NCI-H2196 treated with DMSO at 0.1 percent for 48 hours (cell line): ENCODE data around the gene SEPTIN14.
"Not testable (repeated sequence)": the region's sequence is repeated elsewhere in the genome, so short reads cannot be mapped to it uniquely, and the experiment has no call there.

Experiments
- DNase-seq: peaks from one replicate; lab custom pipeline; 2025; ENCODE audit not compliant: unreplicated experiment; lab: John Stamatoyannopoulos, UW

SEPTIN14 gene

GRCh38 chr7:55862652-55863051 lies at the start of gene SEPTIN14:
Gene SEPTIN14, minus strand, starts transcription at chr7:55862752. Its CDS starts 756 bp downstream, at chr7:55861996.
- DNase-seq, result not testable (repeated sequence)

- no peak for DNase-seq
Measured at GRCh38 chr7:55903985-55904759, 41.6 kb upstream of the SEPTIN14 start.

GRCh38 chr7:55901059-55901458 lies 38.5 kb upstream of the SEPTIN14 start:
- not testable (repeated sequence) for DNase-seq

- no peak for DNase-seq
Measured at GRCh38 chr7:55898287-55898686, 35.7 kb upstream of the SEPTIN14 start.

DNA sequence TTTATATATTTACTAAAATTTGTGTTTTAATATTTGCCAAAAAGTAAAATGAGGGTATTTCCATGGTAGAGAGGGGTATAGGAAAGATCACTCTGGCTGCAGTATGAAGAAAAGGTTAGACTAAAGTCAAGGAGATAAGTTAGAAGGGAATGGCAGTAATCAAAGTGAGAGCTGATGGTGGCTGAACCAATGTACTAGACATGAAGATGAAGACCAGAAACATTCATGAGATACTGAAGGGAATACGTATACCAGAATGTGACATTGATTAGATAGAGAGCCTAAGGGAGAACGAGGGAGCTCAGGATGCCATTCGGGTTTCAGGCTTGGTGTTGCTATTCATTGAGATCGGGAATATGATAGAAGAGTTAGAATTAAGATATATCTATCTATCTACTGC lies 32.5 kb upstream of the SEPTIN14 start:
- no peak for DNase-seq

- no peak for DNase-seq
Measured at GRCh38 chr7:55893940-55894339, 31.4 kb upstream of the SEPTIN14 start.

DNA sequence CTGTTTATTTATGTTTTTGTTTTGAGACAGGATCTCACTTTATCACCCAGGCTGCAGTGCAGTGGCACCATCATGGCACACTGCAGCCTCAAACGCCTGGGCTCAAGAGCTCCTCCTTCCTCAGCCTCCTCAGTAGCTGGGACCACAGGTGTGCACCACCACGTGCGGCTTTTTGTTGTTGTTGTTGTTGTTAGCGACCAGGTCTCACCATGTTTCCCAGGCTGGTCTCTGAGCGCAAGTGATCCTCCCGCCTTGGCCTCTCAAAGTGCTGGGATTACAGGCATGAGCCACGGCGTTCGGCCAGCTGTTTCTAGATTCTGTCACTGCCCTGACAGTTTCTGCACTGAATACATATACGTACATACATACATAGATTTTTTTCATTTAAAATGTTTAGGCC lies 25.8 kb upstream of the SEPTIN14 start:
- not testable (repeated sequence) for DNase-seq

DNA sequence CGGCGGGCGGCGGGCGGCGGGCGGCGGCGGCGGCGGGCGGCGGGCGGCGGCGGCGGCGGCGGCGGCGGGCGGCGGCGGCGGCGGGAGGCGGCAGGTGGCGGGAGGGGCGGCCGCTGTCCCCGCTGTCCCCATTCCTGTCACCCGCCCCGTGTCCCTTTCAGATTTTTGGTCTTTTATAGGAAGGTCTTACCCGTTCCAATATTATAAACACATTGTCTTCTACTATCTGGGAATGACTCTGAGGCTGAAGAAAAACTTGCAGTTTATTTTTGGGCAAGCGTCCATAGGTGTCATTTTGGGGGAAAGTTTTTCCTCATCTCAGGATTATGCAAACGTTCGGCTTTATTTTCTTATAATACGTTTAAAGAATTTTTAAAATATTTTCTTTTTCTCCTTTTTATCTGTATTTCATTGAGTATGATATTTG lies 25.3 kb upstream of the SEPTIN14 start:
- no peak for DNase-seq

- no peak for DNase-seq
Measured at GRCh38 chr7:55884321-55884720, 21.8 kb upstream of the SEPTIN14 start.

GRCh38 chr7:55878691-55879090 lies 16.1 kb upstream of the SEPTIN14 start:
- no peak for DNase-seq

DNA sequence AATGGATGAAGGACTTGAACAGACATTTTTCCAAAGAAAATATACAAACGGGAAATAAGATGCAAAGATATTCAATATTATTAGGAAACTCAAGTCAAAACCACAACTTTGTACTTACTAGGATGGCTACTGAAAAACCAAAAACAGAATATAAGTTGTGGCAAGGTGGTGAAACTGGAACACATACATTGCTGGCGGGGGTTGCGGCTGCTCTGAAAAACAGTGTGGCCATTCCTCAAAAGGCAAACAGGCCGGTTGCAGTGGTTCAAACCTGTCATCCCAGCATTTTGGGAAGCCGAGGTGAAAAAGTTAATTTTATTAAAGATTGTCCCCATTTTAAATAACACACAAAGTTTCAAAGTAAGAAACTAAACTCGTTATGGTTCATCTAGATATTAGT lies 14.8 kb upstream of the SEPTIN14 start:
- no peak for DNase-seq

DNA sequence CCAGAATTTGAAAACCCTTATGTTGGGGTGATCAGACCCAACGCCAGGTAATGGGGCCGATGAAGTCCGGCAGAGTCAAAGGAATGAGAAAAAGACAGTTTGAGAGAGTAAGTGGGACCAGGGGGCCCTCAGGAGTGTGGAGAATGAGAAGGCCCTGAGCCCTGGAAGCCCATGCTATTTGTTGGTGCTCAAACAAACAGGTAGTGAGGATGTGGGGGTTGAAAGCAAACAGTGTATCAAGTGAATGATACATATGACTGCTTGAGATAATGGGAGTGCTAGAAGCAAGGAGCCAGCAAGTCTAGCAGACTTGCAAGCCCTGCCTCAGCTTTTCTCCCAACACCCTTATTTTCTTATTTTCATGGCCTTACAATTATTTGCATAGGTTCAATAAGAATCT lies 11.2 kb upstream of the SEPTIN14 start:
- DNase-seq, result no peak

GRCh38 chr7:55871932-55872485 lies 9.5 kb upstream of the SEPTIN14 start:
- no peak for DNase-seq

DNA sequence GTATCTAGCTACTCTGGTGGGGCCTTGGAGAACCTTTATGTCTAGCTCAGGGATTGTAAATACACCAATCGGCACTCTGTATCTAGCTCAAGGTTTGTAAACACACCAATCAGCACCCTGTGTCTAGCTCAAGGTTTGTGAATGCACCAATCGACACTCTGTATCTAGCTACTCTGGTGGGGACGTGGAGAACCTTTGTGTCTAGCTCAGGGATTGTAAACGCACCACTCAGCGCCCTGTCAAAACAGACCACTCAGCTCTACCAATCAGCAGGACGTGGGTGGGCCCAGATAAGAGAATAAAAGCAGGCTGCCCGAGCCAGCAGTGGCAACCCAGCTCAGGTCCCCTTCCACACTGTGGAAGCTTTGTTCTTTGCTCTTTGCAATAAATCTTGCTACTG lies 6.4 kb upstream of the SEPTIN14 start:
- DNase-seq, result not testable (repeated sequence)

DNA sequence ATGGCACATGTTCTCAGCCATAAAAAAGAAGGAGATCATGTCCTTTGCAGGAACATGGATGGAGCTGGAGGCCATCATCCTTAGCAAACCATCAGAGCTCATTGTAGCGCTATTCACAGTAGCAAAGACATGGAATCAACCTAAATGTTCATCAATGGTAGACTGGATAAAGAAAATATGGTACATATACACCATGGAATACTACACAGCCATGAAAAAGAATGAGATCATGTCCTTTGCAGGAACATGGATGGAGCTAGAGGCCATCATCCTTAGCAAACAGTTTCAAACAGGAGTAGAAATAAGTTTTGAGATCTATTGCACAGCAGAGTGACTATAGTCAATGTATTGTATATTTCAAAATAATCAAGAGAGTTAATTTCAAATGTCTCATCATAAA lies 17.4 kb downstream of the SEPTIN14 start:
- not testable (repeated sequence) for DNase-seq

- no peak for DNase-seq
Measured at GRCh38 chr7:55838595-55838994, 24.0 kb downstream of the SEPTIN14 start.

GRCh38 chr7:55827577-55827976 lies 35.0 kb downstream of the SEPTIN14 start:
- DNase-seq, result no peak

DNA sequence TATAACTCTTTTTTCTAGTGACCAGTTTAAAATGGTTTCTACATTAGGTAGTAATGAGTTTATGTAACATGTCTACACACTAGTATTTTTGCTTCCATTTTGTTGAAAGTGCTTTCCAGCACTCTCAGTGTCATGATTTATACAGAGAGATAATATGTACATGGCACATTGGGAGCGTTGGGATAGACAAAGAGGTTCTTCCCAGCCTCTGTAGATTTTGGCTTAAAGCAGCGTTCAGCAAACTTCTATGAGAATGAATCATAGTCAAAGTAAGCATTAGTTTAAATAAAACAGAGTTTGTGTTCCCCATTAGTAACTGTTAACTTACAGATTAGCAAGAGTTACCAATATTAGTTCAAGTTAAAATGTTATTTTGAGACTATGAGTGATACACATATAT lies 43.9 kb downstream of the SEPTIN14 start:
- DNase-seq, result no peak

- not testable (repeated sequence) for DNase-seq
Measured at GRCh38 chr7:55797260-55797659, 65.3 kb downstream of the SEPTIN14 start.

DNA sequence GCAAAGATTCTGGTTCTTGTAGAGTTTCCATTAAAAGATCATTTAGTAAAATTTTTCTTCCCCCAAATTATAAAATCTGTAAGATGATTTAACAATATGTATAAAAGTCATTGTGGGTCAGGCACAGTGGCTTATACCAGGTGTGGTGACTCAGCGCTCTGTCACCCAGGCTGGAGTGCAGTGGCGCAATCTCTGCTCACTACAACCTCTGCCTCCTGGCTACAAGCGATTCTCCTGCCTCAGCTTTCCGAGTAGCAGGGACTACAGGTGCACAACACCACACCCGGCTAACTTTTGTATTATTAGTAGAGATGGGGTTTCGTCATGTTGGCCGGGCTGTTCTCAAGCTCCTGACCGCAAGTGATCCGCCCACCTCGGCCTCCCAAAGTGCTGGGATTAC lies 68.0 kb downstream of the SEPTIN14 start:
- DNase-seq, result no peak

- DNase-seq, result no peak
Measured at GRCh38 chr7:55792048-55792447, 70.5 kb downstream of the SEPTIN14 start.

DNA sequence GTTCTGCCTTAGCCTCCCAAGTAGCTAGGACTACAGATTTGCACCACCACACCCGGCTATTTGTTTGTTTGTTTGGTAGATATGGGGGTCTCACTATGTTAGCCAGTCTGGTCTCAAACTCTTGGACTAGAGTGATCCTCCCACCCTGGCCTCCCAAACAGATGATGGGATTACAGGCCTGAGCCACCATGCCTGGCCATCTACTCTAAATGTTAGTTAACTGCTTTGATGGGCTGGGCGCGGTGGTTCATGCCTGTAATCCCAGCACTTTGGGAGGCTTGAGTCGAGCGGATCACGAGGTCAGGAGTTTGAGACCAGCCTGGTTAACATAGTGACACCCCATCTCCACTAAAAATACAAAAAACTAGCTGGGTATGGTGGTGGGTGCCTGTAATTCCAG lies 74.8 kb downstream of the SEPTIN14 start:
- DNase-seq, result no peak

DNA sequence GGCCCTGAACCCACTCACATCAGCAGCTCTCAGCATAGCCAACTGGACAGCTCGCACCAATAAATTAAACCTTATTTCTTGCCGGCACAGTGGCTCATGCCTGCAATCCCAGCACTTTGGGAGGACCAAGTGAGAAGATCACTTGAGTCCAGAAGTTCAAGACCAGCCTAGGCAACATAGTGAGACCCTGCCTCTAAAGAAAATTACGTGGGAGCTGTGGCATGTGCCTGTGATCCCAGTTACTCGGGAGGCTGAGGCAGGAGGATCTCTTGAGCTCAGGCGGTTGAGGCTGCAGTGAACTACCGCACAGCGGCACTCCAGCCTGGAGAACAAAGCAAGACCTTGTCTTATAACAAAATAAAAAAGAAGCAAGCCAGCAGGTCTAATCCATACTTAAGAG lies 75.7 kb downstream of the SEPTIN14 start:
- DNase-seq, result no peak
